H1 (cell line): ENCODE data around the gene ZNF25.

Source experiments
- ATF2 ChIP-seq: IDR thresholded peaks from 2 replicates; pipeline ENCODE4 v1.6.1; 2012; ENCODE audit warnings: low read length, inconsistent platforms
- CTCF ChIP-seq, 3 experiments: IDR thresholded peaks; 1 replicate in 2 of 3; 2 replicates in 1 of 3; pipeline versions ENCODE4 v1.5.1 to v1.6.1; 2011; ENCODE audit warnings: low read length in 3 of 3, mild to moderate bottlenecking in 3 of 3, inconsistent platforms in 2 of 3, low read depth in 1 of 3, moderate library complexity in 1 of 3; ENCODE audit not compliant: insufficient read depth in 1 of 3; ENCODE audit errors: control extremely low read depth in 1 of 3
- EGR1 ChIP-seq: IDR thresholded peaks from 2 replicates; pipeline ENCODE4 v1.6.1; 2011; ENCODE audit warnings: low read depth, low read length, borderline replicate concordance
- GABPA ChIP-seq: IDR thresholded peaks from 2 replicates; pipeline ENCODE4 v1.6.1; 2011; ENCODE audit warnings: mild to moderate bottlenecking, low read length, moderate library complexity, borderline replicate concordance; ENCODE audit not compliant: insufficient read depth
- JUND ChIP-seq: IDR thresholded peaks from 2 replicates; pipeline ENCODE4 v1.6.1; 2011; ENCODE audit warnings: mild to moderate bottlenecking, improper control_type of control experiment, low read length
- SIX5 ChIP-seq: IDR thresholded peaks from 2 replicates; pipeline ENCODE4 v1.6.1; 2011; ENCODE audit warnings: mild to moderate bottlenecking, low read depth, low read length
- TCF12 ChIP-seq: IDR thresholded peaks from 2 replicates; pipeline ENCODE4 v1.6.1; 2011; ENCODE audit warnings: low read depth, mild to moderate bottlenecking, low read length

DNA sequence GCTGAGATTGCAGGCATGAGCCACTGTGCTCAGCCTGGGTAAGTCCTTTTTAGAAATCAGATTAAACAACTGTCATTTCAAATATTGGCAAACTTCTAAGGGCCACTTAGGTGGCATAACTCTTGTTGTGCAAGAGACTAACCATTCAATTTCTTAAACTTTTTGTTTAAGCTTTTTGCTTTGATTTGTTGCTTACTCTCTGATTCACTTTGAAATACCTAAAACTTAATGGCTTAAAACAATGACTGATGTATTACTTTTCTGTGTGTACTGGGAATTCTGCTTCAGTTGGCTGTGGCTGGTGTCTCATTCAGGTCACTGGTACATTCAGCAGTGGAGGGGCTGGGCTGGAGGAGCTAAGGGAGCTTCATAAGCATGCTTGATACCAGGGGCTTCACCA, 28.9 kb downstream of the ZNF25 start:
- TF ChIP-seq JUND (no peak), ATF2 (no peak), TCF12 (no peak), CTCF (IDR thresholded peaks at IDR 0.05; ENCODE audit: control extremely low read depth in 1 of 3, insufficient read depth in 1 of 3, low read depth in 1 of 3, low read length in 3 of 3) (no peak), GABPA (no peak), SIX5 (no peak), EGR1 (no peak)
